Stimulated activated naive B cell treated with anti-CD40 and anti-IgM and Interleukin-4, amounts not matched to agents 10 μg/mL and 1 μg/mL and 100 μg/mL, for 72 hours (primary cell): Measurements from ENCODE around the gene VWA2.

ENCODE experiments used
- ATAC-seq, 2 donors: fragments of 150-1000 bp; cut with Tn5 transposase; replicated peaks; 2 replicates each; pipeline ENCODE4 v1.10.0; 2021; ENCODE audit warnings: moderate library complexity in 1 of 2
- DNase-seq: peaks from one replicate; pipeline ENCODE4 v3.0.0; 2021
- H3K27ac Mint-ChIP-seq: one replicate; pipeline ENCODE4 v1.8.0; 2022; ENCODE audit warnings: mild to moderate bottlenecking, mixed read lengths
- H3K27me3 Mint-ChIP-seq, 2 donors: one replicate each; pipeline ENCODE4 v1.8.0; 2022; ENCODE audit warnings: mixed read lengths in 2 of 2
- H3K36me3 Mint-ChIP-seq, 2 donors: one replicate each; pipeline ENCODE4 v1.8.0; 2022; ENCODE audit warnings: mixed read lengths in 2 of 2, mild to moderate bottlenecking in 1 of 2
- H3K4me1 Mint-ChIP-seq, 2 donors: one replicate each; pipeline ENCODE4 v1.8.0; 2022; ENCODE audit warnings: mixed read lengths in 2 of 2, mild to moderate bottlenecking in 1 of 2
- H3K4me3 Mint-ChIP-seq, 2 donors: one replicate each; pipeline ENCODE4 v1.8.0; 2022; ENCODE audit warnings: mild to moderate bottlenecking in 2 of 2, mixed read lengths in 2 of 2, moderate library complexity in 1 of 2
- H3K9me3 Mint-ChIP-seq, 2 donors: one replicate each; pipeline ENCODE4 v1.8.0; 2022; ENCODE audit warnings: mixed read lengths in 2 of 2, mild to moderate bottlenecking in 1 of 2

Gene VWA2

DNA sequence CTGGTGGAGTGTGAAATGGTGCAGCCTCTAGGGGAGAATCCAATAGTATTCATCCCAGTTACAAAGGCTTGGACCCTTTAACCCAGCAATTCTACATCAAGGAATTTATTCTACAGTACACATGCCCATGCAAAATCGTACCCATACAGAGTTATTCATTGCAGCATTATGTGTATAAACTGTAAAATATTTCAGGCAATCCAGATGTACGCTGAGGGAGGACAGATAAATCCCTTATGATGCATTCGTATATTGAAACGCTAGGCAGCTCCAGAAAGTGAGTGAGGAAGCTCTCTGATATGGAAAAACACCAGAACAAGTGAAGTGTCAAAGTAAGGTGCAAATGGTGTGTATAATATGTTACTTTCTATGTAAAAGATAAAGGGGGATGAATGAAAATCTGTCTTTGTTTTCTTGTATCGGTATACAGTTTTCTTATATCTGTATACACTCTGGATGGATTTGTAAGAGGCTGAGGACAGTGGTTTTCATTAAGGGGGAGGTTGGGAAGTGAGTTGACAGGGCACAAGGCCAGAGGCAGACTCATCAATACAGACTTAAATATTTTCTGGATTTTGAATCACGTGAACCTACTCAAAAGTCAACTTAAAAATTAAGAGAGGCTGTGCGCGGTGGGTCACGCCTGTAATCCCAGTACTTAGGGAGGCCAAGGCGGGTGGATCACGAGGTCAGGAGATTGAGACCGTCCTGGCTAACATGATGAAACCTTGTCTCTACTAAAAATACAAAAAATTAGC, 17.1 kb downstream of the VWA2 start:
- H3K9me3 Mint-ChIP-seq: no peaks in the 10 kb centered on the region
- H3K4me1 Mint-ChIP-seq: peaks cover 5 to 19% of the 10 kb centered on the region in 2 donors
- no peaks in the 10 kb centered on the region for H3K36me3 Mint-ChIP-seq
- no peak overlapping the region for H3K27ac Mint-ChIP-seq
- no peak for DNase-seq
- no peak overlapping the region for H3K4me3 Mint-ChIP-seq
- ATAC-seq: no peak
- H3K27me3 Mint-ChIP-seq: no peaks in the 10 kb centered on the region

DNA sequence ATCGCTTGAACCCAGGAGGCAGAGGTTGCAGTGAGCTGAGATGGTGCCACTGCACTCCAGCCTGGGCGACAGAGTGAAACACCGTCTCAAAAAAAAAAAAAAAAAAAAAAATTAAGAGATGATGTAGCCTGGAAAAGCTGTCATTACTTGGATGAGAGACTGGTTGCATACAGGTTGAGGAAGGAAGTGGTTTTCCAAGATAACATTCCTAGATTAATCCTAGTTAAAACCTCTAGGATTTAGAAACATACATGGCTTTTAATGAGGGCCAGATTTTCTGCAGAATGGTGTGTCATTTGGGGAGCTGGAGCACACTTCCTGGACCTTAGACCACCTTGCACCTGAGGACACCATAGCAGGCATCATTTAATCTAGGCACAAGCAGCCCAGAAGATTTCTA, 17.8 kb downstream of the VWA2 start:
- DNase-seq: no peak
- Mint-ChIP-seq H3K9me3 (no peaks in the 10 kb centered on the region), H3K27me3 (no peaks in the 10 kb centered on the region), H3K27ac (no peak overlapping the region), H3K36me3 (no peaks in the 10 kb centered on the region), H3K4me3 (no peak overlapping the region), H3K4me1 (peaks cover 5 to 19% of the 10 kb centered on the region in 2 donors)
- ATAC-seq: no peak

DNA sequence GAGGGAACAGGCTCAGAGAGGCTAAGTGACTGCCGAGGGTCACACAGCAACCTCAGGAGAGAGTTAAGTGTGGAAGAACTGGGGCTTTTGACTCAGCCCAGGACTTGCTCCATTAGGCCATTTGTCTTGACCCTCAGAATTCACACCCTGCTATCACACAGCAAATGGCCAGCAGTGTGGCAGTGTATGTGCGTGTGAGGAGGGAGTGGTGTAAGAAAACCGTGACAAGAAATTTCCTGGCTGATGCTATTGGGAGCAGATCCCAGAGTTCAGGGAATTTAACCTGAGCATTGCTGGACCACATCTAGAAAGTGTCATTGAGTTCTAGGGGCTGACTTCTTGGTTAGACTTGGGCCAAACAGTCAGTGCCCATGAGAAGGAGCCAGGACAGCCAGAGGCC, 18.4 kb downstream of the VWA2 start:
- peak overlapping the region; percentile 28 for H3K27ac Mint-ChIP-seq
- H3K4me3 Mint-ChIP-seq: no peak overlapping the region
- ATAC-seq (no peak), DNase-seq (no peak)
- no peaks in the 10 kb centered on the region for H3K36me3 Mint-ChIP-seq
- H3K4me1 Mint-ChIP-seq: peaks cover 5 to 19% of the 10 kb centered on the region in 2 donors
- H3K9me3 Mint-ChIP-seq: no peaks in the 10 kb centered on the region
- H3K27me3 Mint-ChIP-seq: no peaks in the 10 kb centered on the region

DNA sequence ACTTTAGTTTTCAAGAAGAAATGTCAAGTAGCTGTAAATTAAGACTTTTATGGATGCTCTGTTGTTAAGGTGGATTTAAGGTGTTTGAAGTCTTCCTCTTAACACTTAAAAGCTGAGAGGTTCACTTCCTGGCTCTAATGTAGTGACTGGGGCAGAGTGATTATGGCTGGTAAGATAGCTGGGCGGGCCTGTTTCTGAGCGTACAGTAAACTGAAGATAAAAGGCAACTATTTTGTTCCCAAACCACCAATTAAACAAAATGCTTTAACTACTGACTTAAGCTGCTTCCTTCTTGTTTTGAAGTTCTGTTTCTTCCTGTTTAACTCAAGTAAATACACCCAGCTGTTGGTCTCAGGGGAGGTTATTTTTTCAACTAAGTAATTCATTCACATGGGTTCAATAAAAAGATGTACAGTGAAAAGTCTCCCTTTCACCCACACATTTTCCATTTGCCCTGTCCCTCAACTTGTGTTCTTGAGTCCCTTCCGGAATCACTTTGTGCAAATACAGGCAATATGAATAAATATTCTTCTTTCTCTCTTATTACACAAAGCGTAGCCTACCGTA, 19.3 kb downstream of the VWA2 start:
- peaks cover 5 to 19% of the 10 kb centered on the region in 2 donors for H3K4me1 Mint-ChIP-seq
- H3K4me3 Mint-ChIP-seq: no peak overlapping the region
- no peak overlapping the region for H3K27ac Mint-ChIP-seq
- ATAC-seq (no peak), DNase-seq (no peak)
- no peaks in the 10 kb centered on the region for H3K36me3 Mint-ChIP-seq
- no peaks in the 10 kb centered on the region for H3K9me3 Mint-ChIP-seq
- no peaks in the 10 kb centered on the region for H3K27me3 Mint-ChIP-seq

DNA sequence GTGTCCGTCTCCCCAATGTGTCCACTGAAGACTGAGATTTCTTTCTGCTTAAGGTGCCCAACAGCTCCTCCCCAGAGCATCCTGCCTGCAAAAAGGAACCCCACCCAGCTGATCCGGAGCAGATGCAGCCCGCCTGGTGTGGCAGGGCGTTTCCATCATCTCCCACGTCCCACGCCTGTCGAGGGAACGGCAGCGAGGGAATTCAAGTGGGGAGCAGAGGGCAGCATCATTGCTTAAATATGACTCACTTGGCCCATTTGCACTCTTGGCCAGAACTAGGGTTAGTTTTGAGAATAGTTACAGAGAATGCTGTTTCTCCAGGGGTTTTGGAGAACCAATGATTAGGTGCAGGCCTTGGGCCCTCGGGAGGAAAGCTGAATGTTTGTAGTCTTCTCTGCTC, 20.8 kb downstream of the VWA2 start:
- peaks cover 5 to 17% of the 10 kb centered on the region in 2 donors for H3K4me1 Mint-ChIP-seq
- H3K36me3 Mint-ChIP-seq: no peaks in the 10 kb centered on the region
- H3K27me3 Mint-ChIP-seq: no peaks in the 10 kb centered on the region
- no peak overlapping the region for H3K4me3 Mint-ChIP-seq
- no peak for ATAC-seq
- H3K27ac Mint-ChIP-seq: no peak overlapping the region
- DNase-seq: no peak
- no peaks in the 10 kb centered on the region for H3K9me3 Mint-ChIP-seq

DNA sequence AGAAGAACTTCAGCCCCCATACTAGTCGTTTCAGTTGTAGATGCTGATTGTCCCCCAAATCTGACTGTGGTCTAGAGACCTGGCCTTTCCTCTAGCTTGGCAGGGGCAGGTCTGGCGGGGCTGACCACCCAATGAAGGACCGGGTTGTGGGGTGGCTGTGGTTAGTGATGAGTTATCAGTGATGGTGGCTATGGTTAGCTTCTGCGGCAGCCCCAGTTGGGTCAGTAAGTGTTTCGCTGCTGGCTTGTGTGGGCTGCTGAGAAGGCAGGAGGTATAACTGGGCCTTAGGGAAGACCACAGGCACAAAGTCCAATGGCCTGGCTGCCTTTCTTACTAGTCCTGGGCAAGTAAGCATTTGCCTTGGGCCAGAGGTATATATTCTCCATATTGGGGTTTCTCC, 21.3 kb downstream of the VWA2 start:
- Mint-ChIP-seq H3K27me3 (no peaks in the 10 kb centered on the region), H3K4me1 (peaks cover 4 to 12% of the 10 kb centered on the region in 2 donors), H3K36me3 (no peaks in the 10 kb centered on the region), H3K4me3 (no peak overlapping the region), H3K9me3 (no peaks in the 10 kb centered on the region), H3K27ac (no peak overlapping the region)
- ATAC-seq: no peak
- DNase-seq: no peak

DNA sequence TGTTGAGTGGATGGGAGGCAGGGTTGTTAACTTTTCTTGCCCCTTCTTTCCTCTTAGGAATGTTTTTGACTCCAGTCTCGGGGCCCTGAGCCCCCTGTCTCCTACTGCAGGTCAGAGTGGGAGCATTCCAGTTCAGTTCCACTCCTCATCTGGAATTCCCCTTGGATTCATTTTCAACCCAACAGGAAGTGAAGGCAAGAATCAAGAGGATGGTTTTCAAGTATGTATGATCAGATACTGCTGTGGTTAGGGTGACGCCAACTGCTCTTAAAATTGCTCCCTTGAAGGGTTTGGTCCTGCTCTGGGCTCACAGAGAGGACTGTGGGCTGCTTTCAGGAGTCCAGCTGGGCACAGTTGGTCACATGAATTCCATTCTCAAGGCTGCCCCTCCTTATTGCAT, 22.0 kb downstream of the VWA2 start:
- Mint-ChIP-seq H3K36me3 (no peaks in the 10 kb centered on the region), H3K4me3 (no peak overlapping the region), H3K9me3 (no peaks in the 10 kb centered on the region), H3K27ac (no peak overlapping the region), H3K27me3 (no peaks in the 10 kb centered on the region), H3K4me1 (peaks cover 3 to 9% of the 10 kb centered on the region in 2 donors)
- DNase-seq (no peak), ATAC-seq (no peak)

DNA sequence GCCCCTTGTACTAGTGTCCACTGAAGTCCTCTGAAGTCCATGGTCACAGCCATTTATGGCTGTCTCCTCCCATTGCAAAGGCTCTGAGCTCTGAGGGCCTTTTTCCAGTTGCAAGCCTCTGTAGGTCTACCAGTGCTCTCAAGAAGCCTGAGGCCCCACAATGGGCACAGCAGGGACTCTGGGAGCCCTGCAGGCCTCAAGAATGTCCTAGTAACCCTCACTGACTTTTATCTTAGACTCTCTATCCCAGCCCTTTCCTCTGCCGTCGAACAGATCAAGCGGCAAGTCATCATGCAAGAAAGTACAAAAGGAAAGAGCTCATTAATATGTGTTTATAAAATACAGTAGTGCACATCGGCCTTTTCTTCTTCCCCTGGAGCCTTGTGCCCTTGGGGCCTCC, 23.4 kb downstream of the VWA2 start:
- H3K4me3 Mint-ChIP-seq: no peak overlapping the region
- no peaks in the 10 kb centered on the region for H3K27me3 Mint-ChIP-seq
- DNase-seq: no peak
- H3K36me3 Mint-ChIP-seq: no peaks in the 10 kb centered on the region
- ATAC-seq: no peak
- no peak overlapping the region for H3K27ac Mint-ChIP-seq
- H3K9me3 Mint-ChIP-seq: no peaks in the 10 kb centered on the region
- H3K4me1 Mint-ChIP-seq: peaks cover 3 to 9% of the 10 kb centered on the region in 2 donors

DNA sequence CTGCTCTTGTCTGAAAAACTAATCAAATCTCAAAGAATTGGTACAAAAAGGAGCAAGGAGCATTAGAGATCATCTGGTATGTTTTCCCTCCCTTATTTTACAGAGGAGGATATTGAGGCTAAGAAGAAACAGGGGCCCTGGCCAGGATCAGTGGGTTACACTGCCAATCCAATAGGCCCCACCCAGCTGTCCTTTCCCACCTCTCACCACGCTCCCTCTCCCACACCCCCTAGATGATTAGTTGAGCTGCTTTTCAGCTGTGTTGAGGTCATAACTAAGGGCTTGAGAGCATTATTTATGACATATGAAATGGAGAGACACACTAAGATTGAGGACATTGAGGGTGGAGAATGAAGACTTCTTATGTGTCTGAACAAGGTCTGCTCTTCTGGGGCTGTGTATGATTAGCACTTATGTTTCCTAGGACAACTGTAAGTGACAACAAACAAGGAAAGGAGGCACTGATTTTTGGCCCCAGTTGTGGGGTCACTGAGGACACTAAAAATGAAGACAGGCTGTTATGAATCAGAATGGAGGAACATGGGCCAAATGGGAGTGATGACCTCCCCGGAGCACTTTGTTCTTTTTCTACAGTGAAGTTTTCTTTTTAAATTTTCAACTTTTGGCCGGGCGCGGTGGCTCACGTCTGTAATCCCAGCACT, 26.5 kb downstream of the VWA2 start:
- Mint-ChIP-seq H3K27ac (no peak overlapping the region), H3K4me3 (no peak overlapping the region), H3K36me3 (no peaks in the 10 kb centered on the region), H3K27me3 (no peaks in the 10 kb centered on the region), H3K4me1 (no peaks in the 10 kb centered on the region), H3K9me3 (no peaks in the 10 kb centered on the region)
- DNase-seq (no peak), ATAC-seq (no peak)

DNA sequence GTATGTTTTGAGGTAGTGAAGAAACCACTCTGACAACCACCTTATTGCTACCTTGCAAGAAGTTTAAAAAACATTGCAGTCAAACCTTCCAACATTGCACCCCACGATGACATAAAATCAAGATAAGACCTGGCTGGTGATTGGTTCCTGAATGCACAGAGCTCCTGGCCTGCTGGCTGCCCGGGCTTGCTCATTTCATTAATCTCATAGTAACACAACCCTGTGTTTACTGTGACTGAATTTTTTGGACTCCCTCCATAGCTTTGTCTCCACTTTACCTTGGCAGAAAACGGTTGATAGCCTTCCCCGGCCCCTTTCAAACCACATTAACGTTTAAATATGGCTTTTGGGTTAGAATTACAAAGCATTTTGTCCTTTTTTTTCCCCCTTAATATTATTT, 27.5 kb downstream of the VWA2 start:
- no peak for DNase-seq
- Mint-ChIP-seq H3K27ac (no peak overlapping the region), H3K4me3 (no peak overlapping the region), H3K4me1 (no peaks in the 10 kb centered on the region), H3K27me3 (peaks cover 0 to 6% of the 10 kb centered on the region in 2 donors), H3K9me3 (no peaks in the 10 kb centered on the region), H3K36me3 (no peaks in the 10 kb centered on the region)
- no peak for ATAC-seq

DNA sequence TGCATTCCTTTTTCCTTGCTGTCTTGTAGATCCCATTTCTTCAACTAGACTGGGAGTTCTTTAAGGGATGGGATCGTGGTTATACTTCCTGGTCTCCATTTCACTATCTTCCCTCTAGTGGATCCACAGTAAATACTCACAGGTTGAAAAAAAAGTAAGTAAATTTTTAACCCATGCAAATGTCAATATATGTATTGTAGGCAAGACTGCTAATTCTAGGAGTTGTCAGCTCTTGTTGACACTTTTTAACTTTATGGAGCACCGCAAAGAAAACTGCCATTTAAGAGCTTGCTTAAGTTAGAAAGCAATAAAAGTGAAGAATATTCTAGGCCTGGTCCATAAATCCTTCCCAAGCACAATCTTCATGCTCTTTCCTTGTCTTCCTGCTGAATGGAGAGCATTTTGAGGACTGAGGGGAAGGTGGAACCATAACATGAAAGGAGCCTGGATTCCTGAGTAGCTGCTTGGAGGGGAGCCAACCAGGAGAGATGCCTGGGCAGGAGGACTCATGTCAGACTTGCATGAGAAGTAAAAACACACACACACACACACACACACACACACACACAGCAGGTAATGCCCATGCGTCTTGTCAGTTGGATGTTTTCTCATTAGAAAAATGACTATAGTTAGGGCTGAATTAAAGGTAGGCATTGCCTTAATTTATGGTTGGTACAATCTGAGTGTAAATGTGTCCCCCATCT, 32.2 kb downstream of the VWA2 start:
- ATAC-seq: no peak
- H3K36me3 Mint-ChIP-seq: no peaks in the 10 kb centered on the region
- no peak overlapping the region for H3K27ac Mint-ChIP-seq
- H3K9me3 Mint-ChIP-seq: no peaks in the 10 kb centered on the region
- no peak overlapping the region for H3K4me3 Mint-ChIP-seq
- no peaks in the 10 kb centered on the region for H3K4me1 Mint-ChIP-seq
- peaks cover 10 to 11% of the 10 kb centered on the region in 2 donors for H3K27me3 Mint-ChIP-seq
- DNase-seq: no peak

DNA sequence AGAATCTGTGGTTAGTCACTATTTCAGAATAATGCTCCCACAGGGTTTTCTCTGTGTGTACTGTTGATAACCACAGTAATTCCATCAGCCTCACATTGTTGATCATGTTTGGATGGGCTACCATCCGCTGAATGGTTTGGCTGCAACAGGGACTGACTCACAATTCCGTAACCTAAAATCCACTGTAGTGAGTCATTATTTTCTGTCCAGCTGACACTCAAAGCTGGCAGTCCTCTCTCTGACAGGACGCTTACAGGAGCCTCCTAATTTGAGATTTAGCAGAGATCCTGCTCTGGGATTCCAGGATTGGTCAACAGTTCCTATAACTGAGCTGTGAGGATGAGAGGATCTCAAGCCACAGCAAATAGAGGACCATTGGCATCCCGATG, 32.7 kb downstream of the VWA2 start:
- DNase-seq: no peak
- H3K36me3 Mint-ChIP-seq: no peaks in the 10 kb centered on the region
- no peak for ATAC-seq
- peaks cover 10 to 11% of the 10 kb centered on the region in 2 donors for H3K27me3 Mint-ChIP-seq
- no peak overlapping the region for H3K4me3 Mint-ChIP-seq
- no peak overlapping the region for H3K27ac Mint-ChIP-seq
- no peaks in the 10 kb centered on the region for H3K4me1 Mint-ChIP-seq
- no peaks in the 10 kb centered on the region for H3K9me3 Mint-ChIP-seq

DNA sequence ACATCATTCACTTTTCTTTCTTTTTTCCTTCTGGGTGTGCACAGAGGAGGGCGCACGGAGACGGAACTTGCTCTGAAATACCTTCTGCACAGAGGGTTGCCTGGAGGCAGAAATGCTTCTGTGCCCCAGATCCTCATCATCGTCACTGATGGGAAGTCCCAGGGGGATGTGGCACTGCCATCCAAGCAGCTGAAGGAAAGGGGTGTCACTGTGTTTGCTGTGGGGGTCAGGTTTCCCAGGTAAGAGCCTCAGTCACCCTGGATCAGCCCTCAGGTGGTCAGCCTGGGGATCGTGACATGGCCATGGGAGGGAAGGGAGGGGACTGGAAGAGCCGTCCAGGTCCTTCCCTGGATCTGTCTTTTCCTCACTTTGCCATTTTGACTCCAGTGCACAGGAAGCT, 33.6 kb downstream of the VWA2 start:
- no peak overlapping the region for H3K4me3 Mint-ChIP-seq

DNA sequence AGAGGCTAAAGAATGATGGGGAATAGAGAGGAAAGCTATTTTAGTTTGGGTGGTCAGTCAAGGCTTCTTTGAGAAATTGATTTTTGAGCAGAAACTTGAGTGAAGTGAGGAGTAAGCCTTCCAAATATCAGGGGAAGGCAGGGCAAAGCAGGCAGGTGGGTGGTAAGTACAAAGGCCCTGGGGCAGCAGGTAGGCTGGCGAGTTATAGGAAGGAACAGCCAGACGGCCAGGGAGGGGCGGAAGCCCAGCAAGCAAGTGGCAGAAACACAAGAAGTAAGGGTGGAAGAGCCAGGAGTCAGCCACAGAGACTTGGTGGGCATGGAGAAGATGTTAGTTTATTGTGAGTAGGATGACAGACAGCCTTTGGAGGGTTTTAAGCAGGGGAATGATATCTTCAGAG, 34.9 kb downstream of the VWA2 start:
- no peak for DNase-seq
- no peaks in the 10 kb centered on the region for H3K9me3 Mint-ChIP-seq
- no peak for ATAC-seq
- no peaks in the 10 kb centered on the region for H3K36me3 Mint-ChIP-seq
- H3K27ac Mint-ChIP-seq: no peak overlapping the region
- peaks cover 10 to 11% of the 10 kb centered on the region in 2 donors for H3K27me3 Mint-ChIP-seq
- no peaks in the 10 kb centered on the region for H3K4me1 Mint-ChIP-seq
- H3K4me3 Mint-ChIP-seq: no peak overlapping the region

More for the DNA sequence above, 33.6 kb downstream of the VWA2 start:
- Mint-ChIP-seq H3K27ac (no peak overlapping the region), H3K36me3 (no peaks in the 10 kb centered on the region), H3K9me3 (no peaks in the 10 kb centered on the region), H3K27me3 (peaks cover 10 to 11% of the 10 kb centered on the region in 2 donors), H3K4me1 (no peaks in the 10 kb centered on the region)
- DNase-seq (no peak), ATAC-seq (no peak)
